Measurements from ENCODE around the gene FREY1.

DNA sequence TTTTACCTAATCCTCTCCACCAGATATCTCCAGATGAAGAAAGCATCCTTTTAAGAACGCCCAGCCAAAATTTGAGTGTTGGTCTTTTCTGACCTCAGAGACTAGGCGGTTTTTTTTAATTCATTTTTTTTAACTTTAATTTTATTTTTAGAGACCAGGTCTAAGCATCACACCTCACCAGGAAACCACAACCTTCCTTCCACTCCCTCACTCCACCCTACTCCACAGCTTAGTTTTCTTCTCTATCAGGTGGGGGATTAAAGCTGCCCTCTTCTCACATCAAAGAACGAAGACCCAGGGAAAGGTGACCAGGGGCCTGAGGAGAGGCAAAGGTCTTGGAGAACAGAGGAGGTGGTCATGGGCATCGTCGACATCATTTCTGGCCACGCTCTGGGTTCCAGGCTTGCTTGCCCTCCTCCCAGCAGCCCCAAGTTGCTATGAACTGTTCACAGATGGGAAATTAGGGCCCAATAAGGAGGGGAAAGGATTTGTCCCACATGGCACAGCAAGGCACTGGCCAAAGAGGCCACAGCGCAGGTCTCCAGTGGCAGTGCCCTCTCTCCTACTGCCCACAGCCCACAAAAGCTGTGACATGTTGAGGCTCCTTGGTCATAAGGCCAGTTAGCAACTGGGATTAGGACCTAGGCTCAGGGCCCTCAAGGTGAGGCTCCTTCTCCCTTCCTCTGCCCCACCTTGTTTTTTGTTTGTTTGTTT is 12.0 kb upstream of the FREY1 start:
- TF ChIP-seq FOXM1 (IDR thresholded peaks at IDR 0.05; ENCODE audit: borderline replicate concordance, low read depth), result no peak
- no peak for TF ChIP-seq MAX (IDR thresholded peaks at IDR 0.05)
- TF ChIP-seq EGR1 (IDR thresholded peaks at IDR 0.05), result no peak
- no peak for TF ChIP-seq REST (IDR thresholded peaks at IDR 0.05; ENCODE audit: low read depth)
- no peak for TF ChIP-seq NFIC (IDR thresholded peaks at IDR 0.05)
- no peak for TF ChIP-seq EP300 (IDR thresholded peaks at IDR 0.05; ENCODE audit: borderline replicate concordance)
